Hypothalamus (tissue), 51 donors: ENCODE measurements around the gene MADCAM1.

Experiments used
- DNase-seq, 51 donors: peaks; one replicate each; lab custom pipeline; 2025; lab: John Stamatoyannopoulos, UW

The MADCAM1 gene

GRCh38 chr19:530134-531008, 34.1 kb downstream of the MADCAM1 start:
- DNase-seq = no peak

DNA sequence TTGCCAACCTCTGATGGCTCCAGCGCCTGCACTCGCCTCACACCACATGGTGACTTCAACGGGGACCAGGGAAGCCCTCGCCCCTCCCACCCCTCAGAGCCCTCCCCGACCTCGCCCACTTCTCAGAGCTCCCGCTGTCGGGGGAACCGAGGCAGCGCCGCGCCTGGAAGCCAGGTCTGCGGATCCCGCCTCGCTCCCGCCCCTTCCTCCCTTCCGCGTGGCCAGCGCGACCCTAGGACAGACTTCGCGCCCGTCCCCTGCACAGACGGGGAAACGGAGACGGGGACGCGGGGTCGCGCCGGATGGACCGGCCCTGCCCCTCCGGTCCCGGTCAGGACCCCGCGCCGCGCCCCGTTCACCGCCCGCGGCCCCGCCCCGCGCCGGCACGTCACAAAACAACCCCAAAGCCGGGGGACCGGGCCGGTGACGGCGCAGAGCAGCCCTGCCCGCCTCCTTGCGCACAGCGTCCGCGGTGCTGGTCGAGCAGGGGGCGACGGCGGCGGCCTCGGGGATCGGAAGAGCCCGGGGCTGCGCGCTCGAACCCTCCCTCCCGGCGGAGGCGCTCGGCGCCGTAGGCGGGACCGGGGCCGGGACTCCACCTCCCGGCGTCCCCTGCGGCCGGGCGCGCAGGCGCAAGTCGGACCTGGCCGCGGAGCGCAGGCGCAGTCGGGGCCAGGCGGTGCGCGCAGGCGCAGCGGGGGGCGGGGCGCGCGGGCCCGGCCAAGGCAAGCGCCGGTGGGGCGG, 34.9 kb downstream of the MADCAM1 start:
- DNase-seq = peak in 48 of 51 donors; percentile 24 to 90 (median 72)

GRCh38 chr19:531753-532560, 35.7 kb downstream of the MADCAM1 start, which contains the start of gene CDC34:
Gene CDC34 (plus strand): TSS chr19:531760. CDS start chr19:531932, 172 bp downstream.
- DNase-seq = peak in 7 of 51 donors; percentile 37 to 62 (median 54)

- DNase-seq = peak in 50 of 51 donors; percentile 21 to 89 (median 80)
Measured at GRCh38 chr19:532561-533363, 36.5 kb downstream of the MADCAM1 start.

DNA sequence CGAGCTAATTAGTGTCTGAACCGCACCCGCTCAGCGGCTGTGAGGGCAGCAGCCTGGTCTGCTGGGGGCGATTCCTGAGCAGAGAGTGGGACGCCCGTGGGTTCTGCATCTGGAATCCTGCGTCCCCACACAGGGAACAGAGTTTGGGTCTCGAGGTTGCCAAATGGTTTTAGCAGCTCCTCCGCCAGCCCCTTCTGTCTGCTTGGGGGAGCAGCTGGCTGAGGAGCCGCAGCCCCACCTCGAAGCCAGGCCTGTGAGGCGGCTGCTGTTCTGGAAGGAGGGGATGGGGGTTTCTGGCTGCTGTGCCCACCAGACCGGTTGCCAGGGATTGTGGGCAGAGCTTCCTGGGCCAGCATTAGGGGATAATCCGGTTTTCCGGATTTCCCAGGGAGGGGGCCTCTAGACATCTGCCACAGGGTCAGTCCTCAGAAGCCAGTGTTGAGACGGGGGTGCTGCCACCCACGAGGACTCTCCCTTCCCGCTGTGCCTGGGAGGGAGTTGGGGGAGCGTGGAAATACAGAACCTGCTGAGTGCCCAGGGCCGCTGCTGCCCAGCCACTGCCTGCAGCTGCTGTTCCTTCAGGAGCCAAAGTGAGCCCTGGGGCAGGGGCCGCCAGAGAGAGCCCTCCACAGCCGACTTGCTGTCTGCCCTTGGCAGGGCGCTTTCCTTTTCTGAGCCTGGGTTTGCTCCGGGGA, 37.2 kb downstream of the MADCAM1 start:
- DNase-seq = peak in 1 of 51 donors; percentile 45

DNA sequence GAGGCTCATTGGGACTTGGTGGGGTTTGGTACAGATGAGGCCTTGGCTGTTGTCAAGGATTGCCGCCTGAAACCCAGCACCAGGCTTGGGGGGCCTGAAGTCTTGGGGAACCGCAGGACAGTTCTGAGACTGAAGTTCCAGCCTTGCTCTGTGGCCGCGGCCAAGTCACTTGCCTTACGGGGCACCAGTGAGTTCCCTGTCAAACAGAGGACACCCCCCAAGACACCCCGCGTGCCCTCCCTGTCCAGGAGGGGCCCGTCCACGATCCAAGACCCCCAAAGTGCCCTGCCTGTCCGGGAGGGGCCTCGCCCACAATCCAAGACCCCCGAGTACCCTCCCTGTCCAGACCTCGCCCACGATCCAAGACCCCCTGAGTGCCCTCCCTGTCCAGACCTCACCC, 37.8 kb downstream of the MADCAM1 start:
- DNase-seq = no peak

GRCh38 chr19:535017-535835, 38.9 kb downstream of the MADCAM1 start:
- DNase-seq = no peak

DNA sequence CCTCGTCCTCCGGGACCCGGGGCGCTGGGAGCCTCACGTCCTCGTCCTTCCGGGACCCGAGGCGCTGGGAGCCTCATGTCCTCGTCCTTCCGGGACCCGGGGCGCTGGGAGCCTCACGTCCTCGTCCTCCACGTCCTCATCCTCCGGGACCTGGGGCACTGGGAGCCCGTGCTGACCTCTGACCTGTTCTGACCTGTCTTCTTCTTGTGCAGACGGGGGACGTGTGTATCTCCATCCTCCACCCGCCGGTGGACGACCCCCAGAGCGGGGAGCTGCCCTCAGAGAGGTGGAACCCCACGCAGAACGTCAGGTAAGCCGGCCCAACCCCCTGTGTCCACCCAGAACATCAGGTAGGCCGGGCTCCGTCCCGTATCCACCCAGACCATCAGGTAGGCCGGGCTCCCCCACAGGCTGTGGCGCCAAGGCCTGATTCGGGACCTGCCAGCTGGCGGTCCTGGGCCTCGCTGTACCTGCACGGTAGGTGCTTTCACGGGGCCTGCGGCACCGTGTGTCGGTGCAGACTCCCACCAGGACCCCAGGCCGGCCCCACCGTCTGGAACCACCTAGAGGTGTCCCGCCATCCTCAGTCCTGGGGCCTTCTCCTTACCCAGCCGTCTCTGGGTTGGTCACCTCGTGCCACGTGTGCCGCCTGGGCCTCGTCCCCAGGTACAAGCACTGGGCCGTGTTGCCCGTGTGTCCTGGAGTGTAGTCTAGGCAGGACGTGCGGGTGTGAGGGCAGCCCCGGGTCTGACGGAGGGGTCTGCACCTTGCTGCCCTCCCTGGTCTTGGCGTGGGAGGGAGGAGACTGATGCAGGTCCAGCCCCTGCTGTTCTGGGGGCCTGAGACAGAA, 40.0 kb downstream of the MADCAM1 start:
- no peak for DNase-seq

GRCh38 chr19:536881-537404, 40.7 kb downstream of the MADCAM1 start:
- DNase-seq = no peak

DNA sequence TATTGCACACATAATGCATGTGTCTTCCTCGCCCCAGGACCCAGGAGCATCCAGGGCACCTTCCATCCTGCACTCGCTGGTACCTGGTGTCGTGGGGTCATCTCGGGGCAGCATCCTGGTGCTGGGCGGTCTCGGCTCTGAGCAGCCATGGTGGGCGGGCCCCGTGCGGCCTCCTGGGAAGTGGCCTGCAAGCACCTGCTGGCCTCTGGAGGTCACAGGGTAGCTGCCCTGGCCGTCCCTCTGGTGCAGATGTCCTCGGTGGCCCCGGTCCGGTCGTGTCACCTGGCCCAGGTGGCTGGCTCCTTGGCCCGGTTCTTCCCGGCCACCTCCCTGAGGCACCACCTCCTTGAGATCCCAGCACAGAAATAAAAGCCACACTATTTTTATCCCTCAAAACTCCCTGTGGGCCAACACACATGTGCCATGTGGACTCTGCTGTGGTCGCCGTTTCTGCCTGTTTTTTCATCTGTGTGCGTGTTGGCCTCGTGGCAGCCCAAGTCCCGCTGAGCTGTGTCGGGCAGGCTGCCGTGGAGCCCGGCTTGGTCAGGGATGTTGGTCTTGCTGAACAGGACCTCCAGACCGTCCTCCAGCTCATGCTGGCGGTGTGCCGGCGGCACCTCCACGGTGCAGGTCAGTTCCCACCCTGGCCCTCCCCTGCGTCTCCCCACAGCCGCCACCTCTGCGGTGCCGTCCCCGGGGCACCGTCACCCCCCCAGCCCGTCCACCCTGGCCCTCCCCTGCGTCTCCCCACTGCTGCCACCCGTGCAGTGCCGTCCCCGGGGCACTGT, 42.5 kb downstream of the MADCAM1 start:
- DNase-seq = no peak

- no peak for DNase-seq
Measured at GRCh38 chr19:539429-540030, 43.2 kb downstream of the MADCAM1 start.

GRCh38 chr19:540867-541637, 44.8 kb downstream of the MADCAM1 start:
- DNase-seq = no peak

GRCh38 chr19:541699-542098, 45.4 kb downstream of the MADCAM1 start:
- DNase-seq = no peak

GRCh38 chr19:542173-542866, 46.0 kb downstream of the MADCAM1 start:
- no peak for DNase-seq
